ENCODE results near the gene SPTB. TPM values are rescaled to one million over a fixed set of nuclear protein-coding genes. Genes with fewer than 3 reads are reported as not detected.

The SPTB gene
- polyA plus RNA-seq, 1 experiment, result 0.01 TPM

DNA sequence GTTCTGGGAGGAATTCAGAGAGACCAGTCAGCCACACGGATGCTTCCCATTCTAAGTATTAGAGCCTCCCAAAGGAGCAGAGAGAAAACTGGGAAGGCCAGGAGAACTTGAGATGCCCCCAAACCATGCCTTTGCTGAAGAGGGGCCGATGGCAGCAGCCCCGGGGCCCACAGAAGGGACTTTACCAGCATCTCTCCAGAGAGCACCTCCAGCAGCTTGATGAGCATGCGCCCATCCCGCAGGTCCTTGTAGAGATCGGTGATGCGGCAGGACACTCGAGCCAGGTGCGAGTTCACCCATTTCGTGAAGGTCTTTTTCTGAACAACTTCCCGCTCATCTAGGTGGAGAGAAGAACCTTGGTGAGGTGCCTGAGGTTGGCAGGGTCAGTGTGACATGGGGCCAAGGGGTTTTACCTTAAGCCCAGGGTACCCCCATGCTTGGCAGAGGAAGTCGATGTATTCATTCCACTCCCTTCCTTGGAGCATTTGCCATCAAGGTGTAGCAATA, 74.9 kb downstream of the SPTB start:
- H3K9me3 ChIP-seq (ENCODE audit: control insufficient read depth, insufficient read depth, low read length), result no peaks in the 10 kb centered on the region; the same call in 1 of the 2 replicates
- no peak overlapping the region for H3K27ac ChIP-seq (ENCODE audit: low read depth, low read length)
- no peak overlapping the region for H3K4me3 ChIP-seq (ENCODE audit: low read depth, low read length)
- TF ChIP-seq, protein P1, sequence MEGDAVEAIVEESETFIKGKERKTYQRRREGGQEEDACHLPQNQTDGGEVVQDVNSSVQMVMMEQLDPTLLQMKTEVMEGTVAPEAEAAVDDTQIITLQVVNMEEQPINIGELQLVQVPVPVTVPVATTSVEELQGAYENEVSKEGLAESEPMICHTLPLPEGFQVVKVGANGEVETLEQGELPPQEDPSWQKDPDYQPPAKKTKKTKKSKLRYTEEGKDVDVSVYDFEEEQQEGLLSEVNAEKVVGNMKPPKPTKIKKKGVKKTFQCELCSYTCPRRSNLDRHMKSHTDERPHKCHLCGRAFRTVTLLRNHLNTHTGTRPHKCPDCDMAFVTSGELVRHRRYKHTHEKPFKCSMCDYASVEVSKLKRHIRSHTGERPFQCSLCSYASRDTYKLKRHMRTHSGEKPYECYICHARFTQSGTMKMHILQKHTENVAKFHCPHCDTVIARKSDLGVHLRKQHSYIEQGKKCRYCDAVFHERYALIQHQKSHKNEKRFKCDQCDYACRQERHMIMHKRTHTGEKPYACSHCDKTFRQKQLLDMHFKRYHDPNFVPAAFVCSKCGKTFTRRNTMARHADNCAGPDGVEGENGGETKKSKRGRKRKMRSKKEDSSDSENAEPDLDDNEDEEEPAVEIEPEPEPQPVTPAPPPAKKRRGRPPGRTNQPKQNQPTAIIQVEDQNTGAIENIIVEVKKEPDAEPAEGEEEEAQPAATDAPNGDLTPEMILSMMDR (IDR thresholded peaks at IDR 0.05; ENCODE audit: low read depth, low read length), result no peak
- DNase-seq (ENCODE audit: low read depth, low spot score), result no peak
- no peaks in the 10 kb centered on the region for H3K27me3 ChIP-seq (ENCODE audit: control insufficient read depth, insufficient read depth, low read length)
- CTCF ChIA-PET, result interaction anchor here (1.1 to 1.3 kb wide), 2 partner anchors 85 to 87 kb away, joined by 4 read pairs; no protein-coding TSS in a partner anchor
- POLR2A ChIA-PET, result no interaction called here

DNA sequence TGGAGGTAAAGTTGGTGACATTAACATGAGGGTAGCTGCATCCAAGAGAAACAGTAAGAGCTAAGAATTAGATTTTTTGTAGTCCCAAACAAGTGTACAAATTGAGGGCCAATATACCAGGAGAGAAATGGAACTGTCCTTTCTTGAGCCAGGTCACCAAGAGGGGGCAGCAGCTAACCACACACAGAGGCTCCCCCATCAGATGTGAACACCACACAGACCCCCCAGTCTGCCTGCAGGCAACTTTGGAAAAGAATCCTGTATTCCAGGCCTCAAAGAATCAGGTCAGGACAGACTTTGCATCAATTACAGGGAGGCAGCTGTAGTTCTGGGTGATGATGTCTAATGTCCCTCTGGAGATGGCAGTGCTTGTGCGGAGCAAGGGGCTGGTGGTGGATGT, 77.9 kb downstream of the SPTB start:
- TF ChIP-seq, protein P1 (IDR thresholded peaks at IDR 0.05; ENCODE audit: low read depth, low read length), result peak; percentile 43
- ChIA-PET CTCF (interaction anchor here (0.7 to 5.7 kb wide), 8 partner anchors 9 to 222 kb away, joined by 3 to 58 read pairs (median 6); no protein-coding TSS in a partner anchor), POLR2A (no interaction called here)
- Histone ChIP-seq H3K4me3 (ENCODE audit: low read depth, low read length) (no peak overlapping the region), H3K27ac (ENCODE audit: low read depth, low read length) (no peak overlapping the region), H3K9me3 (ENCODE audit: control insufficient read depth, insufficient read depth, low read length) (no peaks in the 10 kb centered on the region), H3K27me3 (ENCODE audit: control insufficient read depth, insufficient read depth, low read length) (peaks cover 6% of the 10 kb centered on the region)
- DNase-seq (ENCODE audit: low read depth, low spot score), result no peak

DNA sequence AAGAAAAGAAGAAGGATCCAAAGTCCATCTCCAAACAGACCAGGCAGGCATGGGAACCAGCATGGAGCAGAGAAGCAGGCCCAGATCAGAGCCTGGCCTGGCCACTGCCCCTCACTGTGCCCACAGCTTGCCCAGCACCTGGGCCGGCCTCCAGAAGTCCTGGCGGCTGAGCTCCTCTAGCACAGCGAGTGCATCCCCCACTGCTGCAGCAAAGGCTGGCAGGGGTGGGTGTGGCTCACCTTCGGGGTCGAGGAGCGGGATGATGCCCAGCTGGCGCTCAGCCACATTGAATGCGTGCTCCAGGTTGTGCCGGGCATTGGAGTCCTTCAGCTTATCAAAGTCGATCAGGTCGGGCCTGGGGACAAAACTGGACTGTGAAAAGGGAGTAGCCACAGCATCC, 78.7 kb downstream of the SPTB start:
- TF ChIP-seq, protein P1 (IDR thresholded peaks at IDR 0.05; ENCODE audit: low read depth, low read length), result no peak
- H3K27ac ChIP-seq (ENCODE audit: low read depth, low read length), result no peak overlapping the region
- H3K9me3 ChIP-seq (ENCODE audit: control insufficient read depth, insufficient read depth, low read length), result no peaks in the 10 kb centered on the region
- DNase-seq (ENCODE audit: low read depth, low spot score), result no peak
- CTCF ChIA-PET, result interaction anchor here (0.6 to 5.7 kb wide), 15 partner anchors 8 to 223 kb away, joined by 3 to 58 read pairs (median 4); no protein-coding TSS in a partner anchor
- peaks cover 10% of the 10 kb centered on the region for H3K27me3 ChIP-seq (ENCODE audit: control insufficient read depth, insufficient read depth, low read length)
- H3K4me3 ChIP-seq (ENCODE audit: low read depth, low read length), result no peak overlapping the region
- POLR2A ChIA-PET, result no interaction called here

GRCh38 chr14:64800000-64800399, 79.7 kb downstream of the SPTB start:
- Histone ChIP-seq H3K4me3 (ENCODE audit: low read depth, low read length) (no peak overlapping the region), H3K9me3 (ENCODE audit: control insufficient read depth, insufficient read depth, low read length) (no peaks in the 10 kb centered on the region), H3K27ac (ENCODE audit: low read depth, low read length) (no peak overlapping the region), H3K27me3 (ENCODE audit: control insufficient read depth, insufficient read depth, low read length) (peaks cover 16% of the 10 kb centered on the region)
- CTCF ChIA-PET, result interaction anchor here (0.6 to 5.7 kb wide), 12 partner anchors 9 to 255 kb away, joined by 3 to 58 read pairs (median 4); no protein-coding TSS in a partner anchor
- DNase-seq (ENCODE audit: low read depth, low spot score), result no peak
- TF ChIP-seq, protein P1 (IDR thresholded peaks at IDR 0.05; ENCODE audit: low read depth, low read length), result peak; percentile 48
- POLR2A ChIA-PET, result no interaction called here

DNA sequence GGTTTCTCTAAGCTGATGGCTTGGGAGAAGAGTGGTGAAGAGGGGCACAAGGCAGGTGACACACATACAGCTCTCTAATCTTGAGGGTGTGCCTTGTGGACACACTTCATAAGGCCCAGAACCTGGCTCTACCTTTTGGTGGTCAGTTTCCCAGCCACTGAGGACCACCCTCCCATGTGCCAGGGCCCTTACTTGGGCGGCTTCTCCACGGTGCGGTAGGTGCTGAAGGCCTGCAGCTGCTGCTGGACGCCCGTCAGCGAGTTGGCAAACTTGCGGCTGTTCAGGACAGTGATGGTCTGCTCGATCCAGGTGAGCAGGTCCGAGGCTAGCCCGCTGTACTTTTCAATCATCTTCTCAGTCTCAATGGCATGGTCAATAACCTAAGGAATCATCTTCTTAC, 80.2 kb downstream of the SPTB start:
- ChIA-PET CTCF (interaction anchor here (0.6 to 5.7 kb wide), 11 partner anchors 9 to 255 kb away, joined by 3 to 58 read pairs (median 5); no protein-coding TSS in a partner anchor), POLR2A (no interaction called here)
- DNase-seq (ENCODE audit: low read depth, low spot score), result no peak
- TF ChIP-seq, protein P1 (IDR thresholded peaks at IDR 0.05; ENCODE audit: low read depth, low read length), result no peak
- no peak overlapping the region for H3K27ac ChIP-seq (ENCODE audit: low read depth, low read length)
- no peak overlapping the region for H3K4me3 ChIP-seq (ENCODE audit: low read depth, low read length)
- H3K9me3 ChIP-seq (ENCODE audit: control insufficient read depth, insufficient read depth, low read length), result no peaks in the 10 kb centered on the region
- H3K27me3 ChIP-seq (ENCODE audit: control insufficient read depth, insufficient read depth, low read length), result peaks cover 20% of the 10 kb centered on the region

Data from AG04450 (cell line).